HepG2 (cell line): ENCODE results near the gene SPATA33. TPM values are rescaled to one million over a fixed set of nuclear protein-coding genes. Genes with fewer than 3 reads are reported as not detected.
A peak's percentile ranks its signal among the peaks of the same experiment; 100 is the strongest.

ENCODE experiments used
- CREB1 ChIP-seq, 2 experiments: fragments of 450-650 bp in 1 of 2; IDR thresholded peaks; 2 replicates each; pipeline ENCODE4 v1.6.1; 2016 to 2017; ENCODE audit warnings: control low read depth in 1 of 2, mild to moderate bottlenecking in 1 of 2, missing compliant biosample characterization in 1 of 2, missing genetic modification characterization in 1 of 2
- E2F1 ChIP-seq: sonication (generic); formaldehyde crosslinking; IDR thresholded peaks from 2 replicates; pipeline ENCODE4 v1.5.0; 2020; ENCODE audit warnings: missing genetic modification reagents
- RARG ChIP-seq: sonication (generic); formaldehyde crosslinking; IDR thresholded peaks from 2 replicates; pipeline ENCODE4 v1.4.0; 2020; ENCODE audit warnings: low read depth, mild to moderate bottlenecking, missing genetic modification reagents
- THAP9 ChIP-seq: sonication (generic); formaldehyde crosslinking; IDR thresholded peaks from 2 replicates; pipeline ENCODE4; 2020; ENCODE audit warnings: missing genetic modification reagents, mild to moderate bottlenecking, borderline replicate concordance
- ZC3H4 ChIP-seq: sonication (generic); formaldehyde crosslinking; IDR thresholded peaks from 2 replicates; pipeline ENCODE4 v1.4.0; 2020; ENCODE audit warnings: missing genetic modification reagents, borderline replicate concordance
- ZNF251 ChIP-seq: sonication (generic); formaldehyde crosslinking; IDR thresholded peaks from 2 replicates; pipeline ENCODE4 v1.9.0; 2021; ENCODE audit warnings: mild to moderate bottlenecking, missing genetic modification reagents
- ZNF350 ChIP-seq: sonication (generic); formaldehyde crosslinking; IDR thresholded peaks from 2 replicates; pipeline ENCODE4 v1.4.0; 2020; ENCODE audit warnings: mild to moderate bottlenecking, low read depth, missing genetic modification reagents, borderline replicate concordance
- ZNF687 ChIP-seq: sonication (generic); formaldehyde crosslinking; IDR thresholded peaks from 2 replicates; pipeline ENCODE4 v1.5.1; 2020; ENCODE audit warnings: mild to moderate bottlenecking, missing genetic modification reagents, moderate library complexity
- ZNF7 ChIP-seq: IDR thresholded peaks from 2 replicates; pipeline ENCODE4 v1.6.1; 2016; ENCODE audit warnings: missing biosample characterization, missing genetic modification reagents
- ZNF775 ChIP-seq: sonication (generic); formaldehyde crosslinking; IDR thresholded peaks from 2 replicates; pipeline ENCODE4 v1.4.0; 2020; ENCODE audit warnings: missing genetic modification reagents, mild to moderate bottlenecking, moderate library complexity, borderline replicate concordance
- ZNF792 ChIP-seq: IDR thresholded peaks from 2 replicates; pipeline ENCODE4 v1.6.1; 2016
- ZSCAN25 ChIP-seq: sonication (generic); formaldehyde crosslinking; IDR thresholded peaks from 2 replicates; pipeline ENCODE4 v1.8.0; 2022; ENCODE audit warnings: mild to moderate bottlenecking, missing genetic modification reagents
- polyA plus RNA-seq, 8 experiments: library from polyadenylated mRNA; depleted of rRNA in 3 of 8; stranded (reverse) in 7 of 8; unstranded in 1 of 8; fragments of >200 nt; fragmentation: Illumina TruSeq in 4 of 8; extraction: Trizol in 4 of 8; gene quantifications; 2 replicates each; pipeline versions ENCODE4 v1.2.1 to v1.2.3, GENCODE V29; 2011 to 2016; ENCODE audit warnings: low read depth in 4 of 8, missing spikeins in 1 of 8, mixed read lengths in 1 of 8; ENCODE audit not compliant: insufficient read depth in 1 of 8
- total RNA-seq, 5 experiments: library from RNA; depleted of rRNA; stranded (reverse); fragments of >200 nt; fragmentation: Illumina TruSeq; extraction: Trizol; gene quantifications; 2 replicates each; pipeline ENCODE4 v1.2.3, GENCODE V29; 2016; ENCODE audit warnings: low read depth in 1 of 5

SPATA33 gene
- total and polyA plus RNA-seq, 2 of the 13 experiments (the other 11 are each of a cell fraction or from before 2014, with no cell fraction given): 5.7 to 11.0 TPM

GRCh38 chr16:89701425-89702406 is 44.1 kb downstream of the SPATA33 start, which contains the start of gene SPATA2L (continued):
- TF ChIP-seq CREB1 (IDR thresholded peaks at IDR 0.05) (peak; percentile 54; the same call in 1 of the 2 replicates), CREB1 (CRISPR knock-in tag; IDR thresholded peaks at IDR 0.05) (no peak), ZNF350 (CRISPR knock-in tag) (peak; percentile 52; the same call in 1 of the 2 replicates), THAP9 (peak; percentile 45; the same call in 1 of the 2 replicates), RARG (no peak), ZNF7 (CRISPR knock-in tag) (no peak), ZNF792 (CRISPR knock-in tag) (no peak), ZNF251 (no peak), E2F1 (CRISPR knock-in tag) (peak; percentile 75; the same call in 1 of the 2 replicates), ZNF687 (CRISPR knock-in tag) (peak; percentile 50; the same call in 1 of the 2 replicates), ZC3H4 (CRISPR knock-in tag) (no peak), ZSCAN25 (CRISPR knock-in tag) (no peak), ZNF775 (no peak)
